Posterior cingulate gyrus (tissue), 11 donors: ENCODE measurements around the gene CYTIP.

Source experiments
- DNase-seq, 10 donors: peaks; one replicate each; pipeline versions ENCODE4 v3.0.0 to v3.0.0-alpha.2; 2020 to 2021; ENCODE audit warnings: mixed read lengths in 3 of 10
- intact Hi-C: fragments of 100-400 bp; cut with DNase I; formaldehyde crosslinking; loops from one replicate; pipeline ENCODE4 v1.15.1; 2023

The CYTIP gene

GRCh38 chr2:157466764-157467163 is 22.9 kb upstream of the CYTIP start:
- no peak for DNase-seq
- intact Hi-C loops: no loop called here

GRCh38 chr2:157465554-157465953 is 21.7 kb upstream of the CYTIP start:
- intact Hi-C loops: no loop called here

GRCh38 chr2:157463002-157463401 is 19.1 kb upstream of the CYTIP start:
- no peak for DNase-seq
- intact Hi-C loops: no loop called here

More at GRCh38 chr2:157465554-157465953, 21.7 kb upstream of the CYTIP start:
- no peak for DNase-seq

- intact Hi-C loops: no loop called here
- DNase-seq: no peak
These were observed 17.0 kb upstream of the CYTIP start for GRCh38 chr2:157460897-157461296.

GRCh38 chr2:157460384-157460837 is 16.5 kb upstream of the CYTIP start:
- DNase-seq: no peak

DNA sequence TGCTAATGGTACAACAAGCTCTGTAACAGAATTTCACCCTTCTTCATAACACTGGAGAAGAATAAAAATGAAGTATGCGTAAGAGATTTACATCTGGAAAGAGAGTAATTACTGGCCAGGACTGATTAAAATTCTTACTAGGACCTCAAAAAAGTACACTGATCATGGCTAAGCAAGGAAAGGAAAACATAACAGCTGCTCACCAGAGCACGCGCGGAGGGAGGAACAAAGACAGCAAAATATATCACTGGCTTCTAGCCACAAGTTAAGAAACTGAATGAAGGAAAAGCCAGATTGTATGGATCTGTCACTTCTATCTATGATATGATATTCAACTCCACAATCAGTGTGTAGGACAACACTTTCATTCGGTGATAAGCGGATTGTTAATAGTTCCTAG is 15.6 kb upstream of the CYTIP start:
- intact Hi-C loops: no loop called here
- DNase-seq: no peak

More at GRCh38 chr2:157460384-157460837, 16.5 kb upstream of the CYTIP start:
- intact Hi-C loops: no loop called here

DNA sequence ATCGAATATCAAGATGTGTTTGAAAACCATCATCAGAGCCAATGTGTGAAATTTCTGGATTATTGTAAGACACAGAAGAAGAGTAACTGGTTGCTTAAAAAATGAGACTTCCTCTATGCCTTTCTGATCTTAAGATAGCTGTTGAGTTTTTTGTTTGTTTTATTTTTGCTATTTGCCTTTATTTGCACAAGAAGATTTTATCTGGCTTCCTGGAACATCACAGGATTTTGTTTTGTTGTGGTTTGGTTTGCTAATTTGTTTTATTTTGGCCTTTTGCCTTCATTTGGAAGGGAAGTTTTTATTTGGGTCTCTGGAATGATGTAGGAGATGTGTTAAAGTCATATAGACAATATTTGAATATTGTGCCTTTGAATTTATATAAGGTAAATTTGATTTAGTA is 3.9 kb upstream of the CYTIP start:
- intact Hi-C loops: no loop called here
- no peak for DNase-seq

DNA sequence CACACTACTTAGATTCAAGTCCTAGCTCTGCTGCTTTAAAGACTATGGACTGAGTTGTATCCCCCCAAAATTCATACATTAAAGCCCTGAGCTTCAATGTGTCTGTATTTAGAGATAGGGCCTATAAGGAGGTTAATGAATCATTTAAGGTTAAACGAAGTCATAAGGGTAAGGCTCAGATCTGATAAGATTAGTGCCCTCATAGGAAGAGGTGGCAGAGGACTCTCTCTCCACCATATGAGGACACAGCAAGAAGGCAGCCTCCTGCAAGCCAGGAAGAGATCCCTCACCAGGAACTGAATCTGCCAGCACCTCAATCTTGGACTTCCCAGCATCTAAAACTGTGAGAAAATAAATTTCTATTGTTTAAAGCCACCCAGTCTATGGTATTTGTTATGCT is 3.1 kb upstream of the CYTIP start:
- intact Hi-C loops: no loop called here
- DNase-seq: no peak

DNA sequence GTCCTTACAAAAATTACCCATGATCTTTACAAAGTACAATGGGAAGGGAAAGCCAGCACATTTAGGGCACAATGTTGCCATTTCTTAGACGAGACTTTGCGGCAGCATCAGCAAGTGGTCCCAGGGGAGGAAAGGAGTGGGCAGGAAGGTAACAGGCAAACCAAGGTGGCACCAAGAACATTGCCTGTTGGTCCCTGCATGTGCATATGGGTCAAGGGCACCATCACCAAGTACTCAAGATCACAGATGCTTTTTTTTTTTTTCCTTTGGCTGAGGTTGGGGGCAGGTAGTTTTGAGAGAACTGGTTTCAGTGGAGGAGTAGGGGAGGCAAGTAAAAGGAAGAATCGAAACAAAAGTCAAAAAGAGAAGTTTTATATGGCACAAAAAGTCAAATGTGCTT is 752 bp upstream of the CYTIP start:
- no peak for DNase-seq
- intact Hi-C loops: no loop called here

- no peak for DNase-seq
- intact Hi-C loops: no loop called here
These were observed 799 bp downstream of the CYTIP start for GRCh38 chr2:157443090-157443489.

- no peak for DNase-seq
- intact Hi-C loops: no loop called here
These were observed 1.3 kb downstream of the CYTIP start for GRCh38 chr2:157442636-157443035.

DNA sequence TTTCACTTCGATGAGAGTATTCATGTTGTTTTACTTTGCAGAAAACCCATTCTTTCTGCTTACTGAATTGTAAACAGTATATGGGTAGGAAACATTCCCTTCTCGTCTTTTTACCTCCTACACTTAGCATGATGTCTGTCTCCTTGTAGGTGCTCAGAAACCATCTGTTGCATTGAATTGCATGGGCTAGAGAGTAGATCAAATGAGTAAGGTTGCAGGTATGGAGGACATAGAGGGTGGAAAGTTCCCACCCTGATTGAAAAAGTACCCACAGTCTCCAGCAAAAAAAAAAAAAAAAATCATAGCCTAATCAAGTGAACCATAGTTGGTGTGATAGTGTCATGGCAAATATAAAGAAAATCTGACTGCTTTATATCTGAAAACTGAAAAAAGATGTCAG is 1.7 kb downstream of the CYTIP start:
- DNase-seq: no peak
- intact Hi-C loops: no loop called here

DNA sequence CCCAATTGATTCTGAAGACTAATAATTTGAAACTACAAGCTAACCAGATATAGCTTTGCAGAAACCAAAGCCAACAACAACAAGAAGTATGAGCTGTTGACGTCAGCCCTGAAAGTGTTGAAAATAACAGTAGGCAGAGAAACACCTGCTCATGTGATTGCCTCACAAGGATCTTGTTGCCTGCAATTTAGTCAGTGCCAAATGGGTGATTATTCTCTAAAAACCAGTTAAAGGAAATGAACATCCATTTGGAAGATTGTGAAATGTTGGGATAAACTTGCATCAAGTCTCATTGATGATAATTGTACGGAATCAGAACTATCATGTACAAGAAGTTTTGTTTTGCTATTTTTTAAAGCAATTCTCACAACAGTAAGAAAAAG is 2.8 kb downstream of the CYTIP start:
- no peak for DNase-seq
- intact Hi-C loops: no loop called here

- DNase-seq: no peak
- intact Hi-C loops: no loop called here
These were observed 3.4 kb downstream of the CYTIP start for GRCh38 chr2:157440404-157441071.

DNA sequence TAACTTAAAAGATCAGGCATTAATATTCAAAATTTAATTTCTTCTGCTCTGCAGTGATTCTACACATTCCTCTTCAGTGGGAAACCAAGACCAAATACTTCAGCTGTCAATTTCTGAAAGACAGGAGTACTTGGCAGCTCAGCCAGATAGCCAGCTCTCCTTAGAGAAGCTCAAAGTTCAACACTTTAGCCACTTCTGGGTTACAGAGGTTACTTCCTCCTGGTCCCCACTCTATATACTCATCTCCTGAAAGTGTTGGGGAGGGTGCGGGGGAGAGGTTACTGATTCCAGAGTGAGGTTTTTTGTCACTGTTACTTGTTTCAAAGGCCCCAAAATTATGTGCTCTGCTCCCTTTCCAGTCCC is 4.1 kb downstream of the CYTIP start:
- intact Hi-C loops: no loop called here
- no peak for DNase-seq

DNA sequence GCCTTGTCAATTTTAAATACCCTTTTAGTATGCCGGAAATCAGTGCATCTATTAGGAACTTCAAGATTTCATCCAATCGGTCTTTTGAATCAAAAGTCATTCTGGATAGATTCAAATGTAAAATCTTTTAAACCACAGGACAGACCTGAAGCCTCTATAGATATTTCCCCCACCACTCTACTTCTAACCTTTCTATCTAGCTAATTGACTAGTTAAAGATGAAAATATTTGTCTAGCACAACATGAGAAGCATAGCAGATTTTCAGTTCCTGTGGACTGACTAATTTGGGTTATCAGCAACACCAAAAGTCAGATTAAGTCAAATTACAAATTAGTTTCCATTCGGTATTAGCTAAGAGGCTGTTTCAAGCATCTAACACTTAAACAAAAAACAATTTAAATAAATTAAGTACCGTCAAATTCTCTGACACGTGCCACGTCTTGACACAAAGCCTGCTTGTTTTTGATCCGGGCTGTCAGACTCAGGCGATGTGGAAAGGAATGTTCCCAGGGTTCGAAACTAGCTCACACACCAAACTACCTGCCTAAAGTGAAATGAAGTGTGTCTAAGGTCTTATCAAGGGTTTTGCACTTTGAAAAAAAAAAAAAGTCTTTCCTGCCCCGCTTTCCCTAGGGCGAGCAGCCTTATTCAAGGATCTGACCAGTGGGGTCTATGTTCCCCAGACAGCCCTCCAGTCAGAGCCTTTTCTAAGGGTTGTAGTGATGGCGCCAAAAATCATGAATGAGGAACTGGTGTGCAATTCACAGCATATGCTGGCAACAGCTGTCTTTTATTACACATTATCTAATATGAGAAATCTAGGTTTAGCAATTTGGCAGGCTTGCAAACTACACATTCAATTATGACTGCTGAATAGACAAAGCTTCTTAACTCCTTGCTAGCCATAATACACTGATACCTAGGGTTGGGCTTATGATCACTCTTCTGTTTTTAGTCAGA is 4.7 kb downstream of the CYTIP start:
- intact Hi-C loops: no loop called here
- no peak for DNase-seq

DNA sequence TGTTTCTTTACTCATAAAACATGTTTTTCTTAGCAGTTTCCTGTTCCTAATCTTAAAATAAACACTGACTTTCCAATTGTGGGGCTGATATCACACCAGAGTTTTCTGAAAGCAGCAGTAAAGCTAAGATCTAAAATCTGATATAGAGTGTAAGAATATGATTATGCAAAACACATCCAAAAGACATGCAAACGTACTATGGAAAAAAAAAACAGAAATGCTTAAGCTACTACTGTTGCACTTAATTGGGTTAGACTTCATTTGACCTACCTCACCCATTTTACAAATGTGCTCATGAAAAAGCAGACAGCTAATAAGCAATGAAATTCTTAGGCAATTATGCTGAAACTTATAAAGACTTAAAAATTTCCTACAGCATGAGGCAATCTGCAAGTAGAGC is 10.5 kb downstream of the CYTIP start:
- no peak for DNase-seq
- intact Hi-C loops: no loop called here

- DNase-seq: no peak
- intact Hi-C loops: no loop called here
These were observed 11.3 kb downstream of the CYTIP start for GRCh38 chr2:157432475-157433106.

DNA sequence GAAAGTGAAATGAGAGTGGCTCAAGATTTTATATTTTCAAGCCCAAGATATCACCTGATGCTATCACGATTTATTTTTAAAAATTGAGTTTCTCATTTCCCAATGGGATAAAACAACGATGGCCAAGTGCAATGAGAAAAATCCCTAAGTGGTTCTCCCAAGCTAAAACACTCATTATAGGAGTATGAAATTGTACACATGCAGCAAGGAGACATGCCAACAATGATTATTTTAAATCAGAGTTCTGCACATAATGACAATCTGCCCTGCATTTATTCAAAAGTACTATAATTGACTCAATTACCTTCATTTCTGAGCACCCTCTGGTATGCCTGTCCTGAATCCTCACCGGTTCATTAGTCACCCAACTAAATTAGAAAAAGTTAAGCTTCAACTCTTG is 12.7 kb downstream of the CYTIP start:
- no peak for DNase-seq
- intact Hi-C loops: no loop called here

DNA sequence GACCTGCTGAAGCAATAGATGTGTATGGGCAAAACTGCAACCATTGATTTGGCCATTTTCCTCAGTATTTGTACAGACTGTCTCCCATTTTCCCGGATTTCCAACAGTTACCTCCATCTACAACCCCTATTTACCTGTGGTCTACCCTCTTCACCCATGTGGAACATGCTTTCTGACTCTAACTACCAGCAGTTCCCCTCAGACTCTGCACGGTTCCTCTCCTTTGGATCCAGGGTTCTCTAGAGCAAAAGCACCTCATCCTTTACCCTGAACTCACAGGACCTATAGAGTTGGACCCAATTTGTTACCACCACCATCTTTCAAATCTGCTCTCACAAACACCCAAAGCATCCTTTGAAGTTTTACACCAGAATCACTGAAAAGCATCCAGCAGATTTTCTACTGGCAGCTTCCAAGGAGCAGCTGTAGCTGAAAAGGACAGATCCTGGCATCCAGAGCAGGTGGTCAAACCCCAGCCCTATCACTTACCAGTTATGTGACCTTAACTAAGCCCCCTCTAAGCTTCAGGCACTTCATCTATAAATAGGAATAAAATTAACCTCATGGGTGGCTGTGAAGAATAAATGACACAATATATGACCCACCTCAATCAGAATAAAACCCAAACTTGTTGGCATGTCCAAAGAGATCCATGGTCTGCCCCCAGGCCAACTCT is 15.3 kb downstream of the CYTIP start:
- DNase-seq: no peak
- intact Hi-C loops: no loop called here

DNA sequence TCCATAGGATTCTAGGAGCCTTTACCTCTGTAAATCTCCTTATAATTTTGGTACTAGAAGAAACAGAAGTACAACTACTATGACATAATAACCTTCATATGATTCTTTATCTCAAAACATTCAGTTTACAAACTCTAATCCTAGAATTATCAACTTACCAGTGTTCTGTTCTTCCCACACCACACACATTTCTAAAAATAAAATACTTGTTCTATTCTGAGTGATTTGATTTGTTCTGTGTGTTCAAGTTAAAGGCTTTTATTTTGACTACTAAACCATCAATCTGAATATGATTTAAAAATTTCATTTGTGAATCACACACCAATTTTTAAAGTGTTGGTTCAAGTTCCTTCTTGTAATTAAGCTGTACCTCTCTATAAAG is 16.0 kb downstream of the CYTIP start:
- intact Hi-C loops: no loop called here
- DNase-seq: no peak
